Activated T-cell treated with anti-CD3 and anti-CD28 coated beads, Interleukin-2, amount 50 U/mL, for 24 hours (primary cell): Measurements from ENCODE around the gene FOXJ3.

Experiments
- DNase-seq: peaks from one replicate; pipeline ENCODE4 v3.0.0-alpha.2; 2020
- H3K27ac Mint-ChIP-seq: 2 replicates; pipeline ENCODE4 v1.8.0; 2020; ENCODE audit warnings: mild to moderate bottlenecking, mixed read lengths
- H3K27me3 Mint-ChIP-seq: 2 replicates; pipeline ENCODE4 v1.8.0; 2020; ENCODE audit warnings: mixed read lengths
- H3K36me3 Mint-ChIP-seq: 2 replicates; pipeline ENCODE4 v1.8.0; 2020; ENCODE audit warnings: low read depth, mixed read lengths
- H3K4me1 Mint-ChIP-seq: 2 replicates; pipeline ENCODE4 v1.8.0; 2020; ENCODE audit warnings: low read depth, mixed read lengths
- H3K4me3 Mint-ChIP-seq: 2 replicates; pipeline ENCODE4 v1.8.0; 2020; ENCODE audit warnings: mild to moderate bottlenecking, moderate library complexity, mixed read lengths
- H3K9me3 Mint-ChIP-seq: 2 replicates; pipeline ENCODE4 v1.8.0; 2020; ENCODE audit warnings: mixed read lengths

FOXJ3 gene

DNA sequence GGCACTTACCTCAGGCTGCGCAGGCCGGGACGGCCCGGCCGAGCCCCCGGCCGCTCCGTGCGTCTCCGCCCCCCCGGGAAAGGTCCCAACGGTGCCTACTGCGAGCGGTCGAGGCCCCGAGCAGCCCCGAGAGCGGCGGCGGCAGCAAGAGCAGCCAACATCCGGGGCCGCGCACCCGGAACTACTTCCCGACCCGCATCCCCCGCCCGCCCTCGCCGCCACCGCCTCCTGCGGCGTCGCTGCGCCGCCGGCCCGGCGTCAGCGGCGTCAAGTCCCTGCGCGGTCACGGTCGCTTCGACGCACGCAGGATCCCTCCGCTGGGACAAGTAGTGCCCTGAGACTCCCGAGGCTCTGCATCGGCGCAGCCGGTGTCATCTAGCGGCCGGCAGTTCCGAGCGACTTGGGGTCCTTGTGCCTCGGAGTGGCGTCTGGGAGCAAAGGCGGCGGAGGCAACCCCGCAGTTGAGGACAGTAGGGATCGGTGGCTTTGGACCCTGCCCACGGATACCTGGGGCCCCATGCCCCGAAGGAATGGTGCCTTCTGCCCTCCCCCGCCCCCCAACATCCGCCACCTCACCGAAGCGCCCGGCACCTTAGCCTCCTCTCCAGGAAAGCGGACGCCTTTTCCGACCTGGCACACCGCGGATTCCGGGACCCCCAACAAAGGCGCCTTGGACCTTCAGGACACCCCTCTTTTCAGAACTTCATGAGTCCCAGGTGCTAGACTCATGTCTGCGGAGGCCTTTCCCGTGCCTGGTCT, at the start of gene FOXJ3:
Gene FOXJ3 (minus strand): TSS at position 186 of the 759 bp plus-strand sequence. CDS start 24,142 bp downstream, outside the sequence.
- Mint-ChIP-seq H3K36me3 (peaks cover 22% of the 10 kb centered on the region), H3K4me1 (peaks cover 51% of the 10 kb centered on the region), H3K4me3 (peak within 1 kb of the TSS; percentile 94), H3K27me3 (no peaks in the 10 kb centered on the region), H3K9me3 (no peaks in the 10 kb centered on the region), H3K27ac (peak within 1 kb of the TSS; percentile 93)
- DNase-seq, result peak; percentile 97

- H3K27me3 Mint-ChIP-seq, result peaks cover 53% of the 10 kb centered on the region
- H3K36me3 Mint-ChIP-seq, result no peaks in the 10 kb centered on the region
- no peaks in the 10 kb centered on the region for H3K9me3 Mint-ChIP-seq
- DNase-seq, result no peak
- H3K4me3 Mint-ChIP-seq, result peak overlapping the region; percentile 76
- no peak overlapping the region for H3K27ac Mint-ChIP-seq
- H3K4me1 Mint-ChIP-seq, result peaks cover 12% of the 10 kb centered on the region
Observed at GRCh38 chr1:42381280-42381673, 46.2 kb upstream of the FOXJ3 start.

GRCh38 chr1:42380586-42381279, 45.7 kb upstream of the FOXJ3 start, which contains the start of gene RIMKLA:
Gene RIMKLA (plus strand): TSS chr1:42380792. CDS start chr1:42380935, 143 bp downstream.
- Mint-ChIP-seq H3K4me3 (peak within 1 kb of the TSS; percentile 76), H3K4me1 (peaks cover 12% of the 10 kb centered on the region), H3K9me3 (no peaks in the 10 kb centered on the region), H3K27me3 (peaks cover 53% of the 10 kb centered on the region), H3K27ac (no peak within 1 kb of the TSS), H3K36me3 (no peaks in the 10 kb centered on the region)
- peak; percentile 77 for DNase-seq

- no peak overlapping the region for H3K27ac Mint-ChIP-seq
- H3K36me3 Mint-ChIP-seq, result no peaks in the 10 kb centered on the region
- no peaks in the 10 kb centered on the region for H3K9me3 Mint-ChIP-seq
- DNase-seq, result no peak
- peaks cover 12% of the 10 kb centered on the region for H3K4me1 Mint-ChIP-seq
- H3K27me3 Mint-ChIP-seq, result peaks cover 53% of the 10 kb centered on the region
- H3K4me3 Mint-ChIP-seq, result peak overlapping the region; percentile 71
Observed at GRCh38 chr1:42379794-42380585, 45.0 kb upstream of the FOXJ3 start.

DNA sequence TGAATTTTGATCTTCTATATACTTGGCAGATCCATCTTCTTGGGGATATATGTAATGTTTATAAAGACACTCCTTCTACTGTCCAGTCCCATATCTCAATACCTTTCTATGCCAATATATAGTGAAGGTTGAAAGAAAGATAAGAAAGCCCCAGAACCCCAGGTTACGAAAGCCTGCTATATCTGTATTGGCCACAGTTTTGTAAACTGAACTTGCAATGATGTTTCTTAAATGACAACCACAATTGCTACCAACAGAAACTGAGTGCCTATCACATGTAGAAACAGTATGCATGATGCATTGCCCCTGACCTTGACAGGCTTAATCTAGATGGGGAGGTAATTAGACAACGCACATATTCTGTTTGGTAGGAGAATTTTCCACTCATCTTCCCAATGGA, 37.8 kb upstream of the FOXJ3 start:
- DNase-seq, result no peak
- Mint-ChIP-seq H3K9me3 (no peaks in the 10 kb centered on the region), H3K36me3 (no peaks in the 10 kb centered on the region), H3K27me3 (peaks cover 19% of the 10 kb centered on the region), H3K27ac (no peak overlapping the region), H3K4me1 (no peaks in the 10 kb centered on the region), H3K4me3 (no peak overlapping the region)

DNA sequence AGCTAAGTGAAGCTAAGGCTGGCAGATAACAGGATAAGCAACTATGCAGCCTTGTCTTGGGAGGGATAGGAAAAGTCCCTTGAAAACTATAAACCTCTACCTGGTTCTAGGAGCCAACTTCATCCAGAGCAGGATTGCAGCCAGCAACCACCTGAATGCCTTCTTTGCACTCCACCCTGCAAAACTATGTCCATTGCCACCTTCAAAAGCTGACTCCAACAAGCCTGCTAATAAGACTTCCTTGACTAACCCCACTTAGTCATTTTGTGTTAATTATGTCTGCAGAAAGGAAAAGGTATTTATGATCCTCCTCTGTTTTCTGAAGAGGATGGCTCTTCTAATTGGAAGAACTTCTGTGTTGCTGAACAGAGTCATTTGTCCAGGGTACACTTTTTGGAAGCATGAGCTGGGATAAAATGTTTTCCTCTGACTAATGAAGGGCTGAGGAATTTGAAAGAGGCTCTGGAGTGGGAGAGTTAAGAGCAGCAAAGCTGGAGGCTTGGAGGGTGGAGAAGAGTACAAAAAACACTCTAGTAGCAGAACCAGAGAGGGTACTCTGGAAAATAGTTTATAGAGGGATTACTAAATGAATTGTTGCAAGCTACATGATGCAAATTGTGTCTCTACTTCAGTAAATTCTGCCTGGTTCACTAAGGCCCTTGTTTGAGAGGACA, 36.0 kb upstream of the FOXJ3 start:
- no peaks in the 10 kb centered on the region for H3K4me1 Mint-ChIP-seq
- H3K9me3 Mint-ChIP-seq, result no peaks in the 10 kb centered on the region
- peaks cover 17% of the 10 kb centered on the region for H3K27me3 Mint-ChIP-seq
- DNase-seq, result no peak
- H3K36me3 Mint-ChIP-seq, result no peaks in the 10 kb centered on the region
- H3K27ac Mint-ChIP-seq, result no peak overlapping the region
- no peak overlapping the region for H3K4me3 Mint-ChIP-seq

DNA sequence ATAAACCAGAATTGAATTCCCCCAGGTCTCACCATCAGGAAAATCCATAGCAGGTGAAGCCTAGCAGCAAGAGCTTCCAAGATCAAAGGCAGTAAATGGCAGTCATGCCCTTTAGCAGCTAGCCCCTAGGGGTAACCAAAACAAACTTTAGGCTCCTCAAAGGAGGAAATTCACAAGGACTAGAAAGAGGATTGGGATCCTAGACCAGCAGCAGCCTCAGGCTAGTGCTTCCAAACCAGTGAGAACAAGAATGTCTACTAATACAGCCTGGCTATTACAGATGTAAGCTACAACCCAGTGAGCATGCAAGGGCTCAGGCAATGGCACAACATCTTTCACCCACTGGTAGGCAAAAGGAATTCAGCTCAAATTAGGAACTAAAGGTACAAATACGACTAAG, 34.4 kb upstream of the FOXJ3 start:
- Mint-ChIP-seq H3K27me3 (peaks cover 17% of the 10 kb centered on the region), H3K9me3 (no peaks in the 10 kb centered on the region), H3K36me3 (no peaks in the 10 kb centered on the region), H3K27ac (no peak overlapping the region), H3K4me1 (no peaks in the 10 kb centered on the region), H3K4me3 (no peak overlapping the region)
- no peak for DNase-seq

DNA sequence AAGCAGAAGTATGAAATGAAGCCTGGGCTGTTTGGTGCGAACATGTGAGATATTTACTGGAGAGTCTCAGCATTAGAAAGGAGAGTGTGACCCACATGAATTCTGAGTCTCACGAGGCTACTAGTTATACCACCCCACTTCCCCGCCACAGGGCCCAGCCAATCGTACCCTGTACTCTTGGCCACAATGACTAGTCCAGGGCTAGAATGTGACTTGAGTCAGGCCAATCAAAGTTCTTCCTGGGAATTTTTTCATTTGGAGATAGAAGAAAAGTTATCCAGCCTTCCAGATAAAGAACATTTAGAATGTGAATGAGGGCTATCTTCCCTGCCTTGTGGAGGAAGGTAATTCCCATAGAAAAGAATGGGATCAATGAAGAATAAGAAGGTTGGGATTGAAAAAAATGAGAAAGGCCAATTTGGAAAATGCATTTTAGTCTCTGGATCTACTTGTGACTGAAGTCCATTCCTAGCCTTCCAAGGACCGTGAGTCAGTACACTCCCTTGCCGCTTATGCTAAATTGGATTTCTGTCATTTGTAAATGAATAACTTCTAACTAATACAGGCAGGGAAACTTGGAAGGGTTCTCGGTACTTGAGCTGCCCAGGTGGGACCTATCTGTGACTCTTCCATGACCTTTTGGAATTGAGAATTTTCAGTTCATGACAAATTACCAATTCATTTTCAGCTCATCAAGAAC, 33.2 kb upstream of the FOXJ3 start:
- Mint-ChIP-seq H3K36me3 (no peaks in the 10 kb centered on the region), H3K27ac (no peak overlapping the region), H3K9me3 (no peaks in the 10 kb centered on the region), H3K4me1 (peaks cover 4% of the 10 kb centered on the region), H3K27me3 (peaks cover 17% of the 10 kb centered on the region), H3K4me3 (no peak overlapping the region)
- no peak for DNase-seq

- H3K36me3 Mint-ChIP-seq, result no peaks in the 10 kb centered on the region
Observed at GRCh38 chr1:42365118-42365517, 30.1 kb upstream of the FOXJ3 start.

GRCh38 chr1:42364542-42364941, 29.5 kb upstream of the FOXJ3 start:
- H3K36me3 Mint-ChIP-seq, result no peaks in the 10 kb centered on the region

More at GRCh38 chr1:42365118-42365517, 30.1 kb upstream of the FOXJ3 start:
- H3K4me3 Mint-ChIP-seq, result no peak overlapping the region
- H3K27ac Mint-ChIP-seq, result no peak overlapping the region
- DNase-seq, result no peak
- peaks cover 4% of the 10 kb centered on the region for H3K4me1 Mint-ChIP-seq
- H3K27me3 Mint-ChIP-seq, result peaks cover 18% of the 10 kb centered on the region
- no peaks in the 10 kb centered on the region for H3K9me3 Mint-ChIP-seq

GRCh38 chr1:42364089-42364488, 29.1 kb upstream of the FOXJ3 start:
- no peak for DNase-seq
- H3K4me3 Mint-ChIP-seq, result no peak overlapping the region
- H3K4me1 Mint-ChIP-seq, result peaks cover 10% of the 10 kb centered on the region
- no peak overlapping the region for H3K27ac Mint-ChIP-seq
- no peaks in the 10 kb centered on the region for H3K9me3 Mint-ChIP-seq
- no peaks in the 10 kb centered on the region for H3K36me3 Mint-ChIP-seq
- H3K27me3 Mint-ChIP-seq, result peaks cover 18% of the 10 kb centered on the region

More at GRCh38 chr1:42364542-42364941, 29.5 kb upstream of the FOXJ3 start:
- Mint-ChIP-seq H3K4me1 (peaks cover 7% of the 10 kb centered on the region), H3K9me3 (no peaks in the 10 kb centered on the region), H3K27me3 (peaks cover 18% of the 10 kb centered on the region), H3K27ac (no peak overlapping the region), H3K4me3 (no peak overlapping the region)
- DNase-seq, result no peak

- Mint-ChIP-seq H3K4me3 (no peak overlapping the region), H3K36me3 (no peaks in the 10 kb centered on the region), H3K9me3 (no peaks in the 10 kb centered on the region), H3K27me3 (peaks cover 7% of the 10 kb centered on the region), H3K27ac (no peak overlapping the region), H3K4me1 (peaks cover 18% of the 10 kb centered on the region)
- no peak for DNase-seq
Observed at GRCh38 chr1:42359466-42359865, 24.4 kb upstream of the FOXJ3 start.

- peaks cover 18% of the 10 kb centered on the region for H3K4me1 Mint-ChIP-seq
- H3K9me3 Mint-ChIP-seq, result no peaks in the 10 kb centered on the region
- H3K4me3 Mint-ChIP-seq, result no peak overlapping the region
- no peaks in the 10 kb centered on the region for H3K36me3 Mint-ChIP-seq
- peaks cover 7% of the 10 kb centered on the region for H3K27me3 Mint-ChIP-seq
- no peak overlapping the region for H3K27ac Mint-ChIP-seq
- DNase-seq, result no peak
Observed at GRCh38 chr1:42358791-42359190, 23.8 kb upstream of the FOXJ3 start.

GRCh38 chr1:42350086-42350485, 15.1 kb upstream of the FOXJ3 start:
- H3K9me3 Mint-ChIP-seq, result no peaks in the 10 kb centered on the region
- no peak overlapping the region for H3K4me3 Mint-ChIP-seq
- no peak overlapping the region for H3K27ac Mint-ChIP-seq
- H3K4me1 Mint-ChIP-seq, result no peaks in the 10 kb centered on the region
- no peaks in the 10 kb centered on the region for H3K36me3 Mint-ChIP-seq
- H3K27me3 Mint-ChIP-seq, result peaks cover 34% of the 10 kb centered on the region
- no peak for DNase-seq
